Vagina (tissue), 2 donors: ENCODE results near the gene SEPTIN6. TPM values are rescaled to one million over a fixed set of nuclear protein-coding genes. Genes with fewer than 3 reads are reported as not detected.
A peak's percentile ranks its signal among the peaks of the same experiment; 100 is the strongest.
"Not testable (repeated sequence)": the region's sequence is repeated elsewhere in the genome, so short reads cannot be mapped to it uniquely, and the experiment has no call there.

Experiments
- DNase-seq, 2 donors: peaks; one replicate each; pipeline ENCODE4 v3.0.0-alpha.2; 2017; ENCODE audit errors: extremely low spot score in 2 of 2
- H3K27ac ChIP-seq: fragments of 200-600 bp; sonication (generic); one replicate; pipeline ENCODE4 v1.5.1; 2019
- H3K27me3 ChIP-seq: fragments of 200-600 bp; sonication (generic); one replicate; pipeline ENCODE4 v1.5.1; 2019
- H3K36me3 ChIP-seq, 2 donors: fragments of 200-600 bp; sonication (generic); one replicate each; pipeline ENCODE4 v1.5.1; 2017 to 2019
- H3K4me1 ChIP-seq: fragments of 200-600 bp; sonication (generic); one replicate; pipeline ENCODE4 v1.5.1; 2019
- H3K4me3 ChIP-seq, 2 donors: fragments of 200-600 bp; sonication (generic); 1 replicate in 1 of 2; 2 replicates in 1 of 2; pipeline ENCODE4 v1.5.1; 2016 to 2019
- H3K9me3 ChIP-seq: fragments of 200-600 bp; sonication (generic); one replicate; pipeline ENCODE4 v1.5.1; 2019
- CTCF ChIP-seq, 3 experiments: fragments of 450-650 bp in 2 of 3; fragments of 200-600 bp in 1 of 3; sonication (generic) in 1 of 3; IDR thresholded peaks; one replicate each; pipeline ENCODE4 v1.5.1; 2017 to 2019; ENCODE audit warnings: antibody characterized with exemption in 3 of 3, mild to moderate bottlenecking in 2 of 3, moderate library complexity in 2 of 3
- POLR2A ChIP-seq, 2 donors: fragments of 450-650 bp; IDR thresholded peaks; one replicate each; pipeline ENCODE4 v1.6.1; 2017; ENCODE audit warnings: antibody characterized with exemption in 2 of 2, mild to moderate bottlenecking in 2 of 2, moderate library complexity in 2 of 2
- POLR2AphosphoS5 ChIP-seq, 2 donors: sonication (generic); formaldehyde crosslinking; IDR thresholded peaks; one replicate each; pipeline ENCODE4 v1.9.0; 2017; ENCODE audit warnings: antibody characterized with exemption in 2 of 2, mild to moderate bottlenecking in 2 of 2, low read depth in 1 of 2; ENCODE audit not compliant: insufficient read depth in 1 of 2
- intact Hi-C: fragments of 100-400 bp; cut with DNase I; formaldehyde crosslinking; loops from one replicate; pipeline ENCODE4 v1.15.1; 2023
- total RNA-seq: library from RNA; depleted of rRNA; stranded (reverse); fragments of >200 nt; gene quantifications from one replicate; pipeline ENCODE4 v1.2.3, GENCODE V29; 2016

Gene SEPTIN6
- total RNA-seq, 1 donor from 2014 or later = 25.8 TPM

- H3K9me3 ChIP-seq = no peaks in the 10 kb centered on the region
- no peak overlapping the region for H3K4me3 ChIP-seq
- no peak overlapping the region for H3K27ac ChIP-seq
- DNase-seq = no peak
- no peaks in the 10 kb centered on the region for H3K4me1 ChIP-seq
- intact Hi-C loops = no loop called here
- TF ChIP-seq POLR2A (IDR thresholded peaks at IDR 0.05) = no peak
- TF ChIP-seq POLR2AphosphoS5 (IDR thresholded peaks at IDR 0.05; ENCODE audit: insufficient read depth in 1 of 2, low read depth in 1 of 2) = no peak
- no peak for TF ChIP-seq CTCF (IDR thresholded peaks at IDR 0.05)
- H3K36me3 ChIP-seq = no peaks in the 10 kb centered on the region
- no peaks in the 10 kb centered on the region for H3K27me3 ChIP-seq
Observed at GRCh38 chrX:119667111-119667878, 25.7 kb downstream of the SEPTIN6 start.

- DNase-seq, intact Hi-C loops, H3K4me3 ChIP-seq, H3K9me3 ChIP-seq, H3K4me1 ChIP-seq, H3K36me3 ChIP-seq, H3K27ac ChIP-seq, H3K27me3 ChIP-seq: not testable (repeated sequence)
Observed at GRCh38 chrX:119664877-119665276, 28.1 kb downstream of the SEPTIN6 start.

GRCh38 chrX:119661486-119661885 lies 31.5 kb downstream of the SEPTIN6 start:
- Histone ChIP-seq H3K27ac (no peak overlapping the region), H3K4me1 (no peaks in the 10 kb centered on the region), H3K36me3 (no peaks in the 10 kb centered on the region), H3K9me3 (no peaks in the 10 kb centered on the region), H3K27me3 (no peaks in the 10 kb centered on the region), H3K4me3 (no peak overlapping the region)
- DNase-seq = no peak
- intact Hi-C loops = no loop called here
- no peak for TF ChIP-seq POLR2A (IDR thresholded peaks at IDR 0.05)
- TF ChIP-seq POLR2AphosphoS5 (IDR thresholded peaks at IDR 0.05; ENCODE audit: insufficient read depth in 1 of 2, low read depth in 1 of 2) = no peak
- no peak for TF ChIP-seq CTCF (IDR thresholded peaks at IDR 0.05)

- Histone ChIP-seq H3K4me1 (no peaks in the 10 kb centered on the region), H3K4me3 (no peak overlapping the region), H3K27me3 (no peaks in the 10 kb centered on the region), H3K27ac (no peak overlapping the region), H3K9me3 (no peaks in the 10 kb centered on the region), H3K36me3 (no peaks in the 10 kb centered on the region)
- DNase-seq = no peak
- TF ChIP-seq CTCF (IDR thresholded peaks at IDR 0.05) (no peak), POLR2A (IDR thresholded peaks at IDR 0.05) (no peak), POLR2AphosphoS5 (IDR thresholded peaks at IDR 0.05; ENCODE audit: insufficient read depth in 1 of 2, low read depth in 1 of 2) (no peak)
- intact Hi-C loops = no loop called here
Observed at GRCh38 chrX:119659522-119659921, 33.4 kb downstream of the SEPTIN6 start.

GRCh38 chrX:119655125-119655524 lies 37.8 kb downstream of the SEPTIN6 start:
- intact Hi-C loops = no loop called here
- Histone ChIP-seq H3K4me3 (no peak overlapping the region), H3K27me3 (no peaks in the 10 kb centered on the region), H3K4me1 (no peaks in the 10 kb centered on the region), H3K36me3 (no peaks in the 10 kb centered on the region), H3K27ac (peak overlapping the region; percentile 3), H3K9me3 (no peaks in the 10 kb centered on the region)
- TF ChIP-seq POLR2A (IDR thresholded peaks at IDR 0.05) = no peak
- TF ChIP-seq CTCF (IDR thresholded peaks at IDR 0.05) = no peak
- TF ChIP-seq POLR2AphosphoS5 (IDR thresholded peaks at IDR 0.05; ENCODE audit: insufficient read depth in 1 of 2, low read depth in 1 of 2) = no peak
- DNase-seq = no peak
